Measurements from ENCODE around the gene PRSS56. TPM values are rescaled to one million over a fixed set of nuclear protein-coding genes. Genes with fewer than 3 reads are reported as not detected.

Gene PRSS56
- total RNA-seq, 1 donor from 2014 or later = not detected

- CTCF ChIA-PET = no interaction called here
- Mint-ChIP-seq H3K27ac (no peak overlapping the region), H3K36me3 (ENCODE audit: low read depth) (no peaks in the 10 kb centered on the region), H3K9me3 (no peaks in the 10 kb centered on the region), H3K4me3 (peak overlapping the region; percentile 24), H3K27me3 (peaks cover 41% of the 10 kb centered on the region), H3K4me1 (peaks cover 15% of the 10 kb centered on the region)
- no peak for TF ChIP-seq CTCF (IDR thresholded peaks at IDR 0.05)
- POLR2A ChIA-PET = no interaction called here
- no peak for DNase-seq
- no peak for ATAC-seq (ENCODE audit: low read depth)
- intact Hi-C loops (cut with micrococcal nuclease) = no loop called here
Measured at GRCh38 chr2:232488097-232488711, 32.0 kb upstream of the PRSS56 start.

GRCh38 chr2:232488721-232489300 lies 31.4 kb upstream of the PRSS56 start:
- H3K4me1 Mint-ChIP-seq = peaks cover 15% of the 10 kb centered on the region
- no peaks in the 10 kb centered on the region for H3K9me3 Mint-ChIP-seq
- ChIA-PET CTCF (interaction anchor here (0.6 kb wide), 1 partner anchor 260 kb away, joined by 5 read pairs; no protein-coding TSS in a partner anchor), POLR2A (no interaction called here)
- DNase-seq = no peak
- H3K4me3 Mint-ChIP-seq = no peak overlapping the region
- no peak for ATAC-seq (ENCODE audit: low read depth)
- H3K36me3 Mint-ChIP-seq (ENCODE audit: low read depth) = no peaks in the 10 kb centered on the region
- H3K27ac Mint-ChIP-seq = no peak overlapping the region
- TF ChIP-seq CTCF (IDR thresholded peaks at IDR 0.05) = no peak
- peaks cover 40% of the 10 kb centered on the region for H3K27me3 Mint-ChIP-seq
- intact Hi-C loops (cut with micrococcal nuclease) = no loop called here

GRCh38 chr2:232489516-232490220 lies 30.5 kb upstream of the PRSS56 start:
- no peak for ATAC-seq (ENCODE audit: low read depth)
- Mint-ChIP-seq H3K9me3 (no peaks in the 10 kb centered on the region), H3K36me3 (ENCODE audit: low read depth) (no peaks in the 10 kb centered on the region), H3K4me3 (no peak overlapping the region), H3K27ac (no peak overlapping the region), H3K4me1 (peaks cover 15% of the 10 kb centered on the region), H3K27me3 (peaks cover 34% of the 10 kb centered on the region)
- CTCF ChIA-PET = no interaction called here
- POLR2A ChIA-PET = no interaction called here
- no peak for DNase-seq
- no peak for TF ChIP-seq CTCF (IDR thresholded peaks at IDR 0.05)
- intact Hi-C loops (cut with micrococcal nuclease) = no loop called here

GRCh38 chr2:232490221-232491138 lies 29.7 kb upstream of the PRSS56 start:
- no peak for TF ChIP-seq CTCF (IDR thresholded peaks at IDR 0.05)
- no peaks in the 10 kb centered on the region for H3K36me3 Mint-ChIP-seq (ENCODE audit: low read depth)
- ChIA-PET POLR2A (no interaction called here), CTCF (no interaction called here)
- DNase-seq (no peak), ATAC-seq (ENCODE audit: low read depth) (no peak)
- no peak overlapping the region for H3K27ac Mint-ChIP-seq
- no peaks in the 10 kb centered on the region for H3K9me3 Mint-ChIP-seq
- H3K27me3 Mint-ChIP-seq = peaks cover 26% of the 10 kb centered on the region
- H3K4me1 Mint-ChIP-seq = peaks cover 11% of the 10 kb centered on the region
- no peak overlapping the region for H3K4me3 Mint-ChIP-seq
- intact Hi-C loops (cut with micrococcal nuclease) = no loop called here
